GM12878 (cell line): ENCODE results near the gene STAB2. TPM values are rescaled to one million over a fixed set of nuclear protein-coding genes. Genes with fewer than 3 reads are reported as not detected.

Experiments
- ATAC-seq: fragments of 200-7000 bp; cut with Tn5 transposase; 3 replicates; pipeline ENCODE4 v1.9.1; 2020; ENCODE audit warnings: mild to moderate bottlenecking, moderate library complexity
- BruUV-seq: library from RNA; stranded (reverse); fragments of 400-500 nt; replicated peaks from 2 replicates; lab custom pipeline; 2021; lab: Mats Ljungman, UMichigan
- CTCF ChIA-PET: fragments of 300-600 bp; sonication (Branson Sonifier 250); formaldehyde crosslinking; extraction: SDS; loops from one replicate; lab custom pipeline; 2021; ENCODE audit warnings: inconsistent platforms; lab: Yijun Ruan, JAX
- POLR2A ChIA-PET: fragments of 350-600 bp; formaldehyde crosslinking; extraction: SDS; loops from one replicate; lab custom pipeline; 2021; ENCODE audit warnings: inconsistent platforms; lab: Charles Lee
- RAD21 ChIA-PET: fragments of 300-600 bp; sonication (Branson Sonifier 250); formaldehyde crosslinking; loops from one replicate; lab custom pipeline; 2023; ENCODE audit warnings: antibody characterized with exemption; ENCODE audit not compliant: unreplicated experiment; lab: Charles Lee
- SMC1A ChIA-PET: fragments of 300-600 bp; sonication (Branson Sonifier 250); formaldehyde crosslinking; loops from one replicate; lab custom pipeline; 2023; ENCODE audit not compliant: unreplicated experiment, uncharacterized antibody; lab: Charles Lee
- DNase-seq: peaks from one replicate; pipeline ENCODE4 v3.0.0-alpha.2; 2011; ENCODE audit warnings: low read depth, low spot score
- FAIRE-seq: peaks from 3 replicates; lab custom pipeline; 2011; peaks lifted over from hg19 to GRCh38; lab: Jason Lieb, UNC
- H2AFZ ChIP-seq: 2 replicates; pipeline ENCODE4 v1.6.0; 2011; ENCODE audit warnings: low read depth, low read length, control low read depth; ENCODE audit not compliant: control insufficient read depth
- H3K27ac ChIP-seq: 2 replicates; pipeline ENCODE4 v1.5.1; 2011; ENCODE audit warnings: control low read depth; ENCODE audit not compliant: control insufficient read depth, insufficient read depth
- H3K27me3 ChIP-seq, 2 experiments: replicated peaks in 1 of 2; 2 replicates each; pipeline versions ENCODE4 v1.6.0 to v1.6.1; 2011; ENCODE audit warnings: low read length in 1 of 2; ENCODE audit not compliant: control insufficient read depth in 2 of 2, insufficient read depth in 2 of 2
- H3K36me3 ChIP-seq, 2 experiments: 2 replicates each; pipeline ENCODE4 v1.5.1; 2011; ENCODE audit warnings: low read length in 1 of 2; ENCODE audit not compliant: control insufficient read depth in 2 of 2, insufficient read depth in 2 of 2
- H3K4me1 ChIP-seq: 2 replicates; pipeline ENCODE4 v1.6.1; 2011; ENCODE audit warnings: mild to moderate bottlenecking, low read length, moderate library complexity, mixed read lengths; ENCODE audit not compliant: control insufficient read depth, insufficient read depth
- H3K4me2 ChIP-seq: 2 replicates; pipeline ENCODE4 v1.6.0; 2011; ENCODE audit warnings: control low read depth; ENCODE audit not compliant: control insufficient read depth, insufficient read depth
- H3K4me3 ChIP-seq: fragments of 200-600 bp; sonication (generic); 2 replicates; pipeline ENCODE4 v1.5.1; 2016
- H3K79me2 ChIP-seq: 2 replicates; pipeline ENCODE4 v1.6.0; 2011; ENCODE audit warnings: low read length; ENCODE audit not compliant: control insufficient read depth, insufficient read depth
- H3K9ac ChIP-seq: 2 replicates; pipeline ENCODE4 v1.8.0; 2011; ENCODE audit warnings: low read length, control low read depth, mixed read lengths; ENCODE audit not compliant: control insufficient read depth, insufficient read depth
- H3K9me3 ChIP-seq: replicated peaks from 3 replicates; pipeline ENCODE4 v1.5.1; 2011; ENCODE audit warnings: mild to moderate bottlenecking, low read length; ENCODE audit not compliant: control insufficient read depth, insufficient read depth
- H4K20me1 ChIP-seq: 2 replicates; pipeline ENCODE4 v1.6.0; 2011; ENCODE audit not compliant: control insufficient read depth, insufficient read depth
- BCL11A ChIP-seq: IDR thresholded peaks from 2 replicates; pipeline ENCODE4 v1.6.1; 2011; ENCODE audit warnings: low read depth, low read length
- BMI1 ChIP-seq: fragments of 450-650 bp; IDR thresholded peaks from 2 replicates; pipeline ENCODE4 v1.6.1; 2016; ENCODE audit warnings: mild to moderate bottlenecking, moderate library complexity, borderline replicate concordance
- CTCF ChIP-seq, 3 experiments: IDR thresholded peaks in 2 of 3; conservative IDR thresholded peaks in 1 of 3; 2 replicates each; pipeline ENCODE4 v1.5.1; 2011; ENCODE audit warnings: low read depth in 3 of 3, low read length in 3 of 3, mild to moderate bottlenecking in 3 of 3, control low read depth in 2 of 3, moderate library complexity in 2 of 3, inconsistent platforms in 1 of 3, mixed read lengths in 1 of 3; ENCODE audit not compliant: control insufficient read depth in 2 of 3, insufficient read depth in 1 of 3; ENCODE audit errors: extremely low read depth in 1 of 3
- DPF2 ChIP-seq: fragments of 450-650 bp; IDR thresholded peaks from 2 replicates; pipeline ENCODE4 v1.6.1; 2017; ENCODE audit warnings: mild to moderate bottlenecking
- HDGF ChIP-seq: fragments of 450-650 bp; IDR thresholded peaks from 2 replicates; pipeline ENCODE4 v1.6.1; 2016; ENCODE audit warnings: antibody characterized with exemption
- IKZF2 ChIP-seq, 2 experiments: fragments of 450-650 bp; IDR thresholded peaks; 2 replicates each; pipeline ENCODE4 v1.6.1; 2017; ENCODE audit warnings: mild to moderate bottlenecking in 2 of 2, moderate library complexity in 2 of 2
- MAX ChIP-seq: IDR thresholded peaks from 2 replicates; pipeline ENCODE4 v1.6.1; 2012; ENCODE audit warnings: low read depth, low read length, improper control_type of control experiment
- MEF2A ChIP-seq: IDR thresholded peaks from 2 replicates; pipeline ENCODE4 v1.6.1; 2011; ENCODE audit warnings: low read depth, mild to moderate bottlenecking, low read length, moderate library complexity; ENCODE audit not compliant: insufficient read depth
- MTA2 ChIP-seq: fragments of 450-650 bp; IDR thresholded peaks from 2 replicates; pipeline ENCODE4 v1.6.1; 2016; ENCODE audit warnings: low read depth, mild to moderate bottlenecking, moderate library complexity
- MTA3 ChIP-seq: IDR thresholded peaks from 2 replicates; pipeline ENCODE4 v1.6.1; 2012; ENCODE audit warnings: low read length, inconsistent platforms, borderline replicate concordance
- SMAD5 ChIP-seq: IDR thresholded peaks from 2 replicates; pipeline ENCODE4 v1.6.1; 2016; ENCODE audit warnings: antibody characterized with exemption, low read depth
- TCF12 ChIP-seq: IDR thresholded peaks from 2 replicates; pipeline ENCODE4 v1.6.1; 2011; ENCODE audit warnings: low read depth, mild to moderate bottlenecking, low read length
- ZBTB33 ChIP-seq: fragments of 450-650 bp; IDR thresholded peaks from 2 replicates; pipeline ENCODE4 v1.6.1; 2017; ENCODE audit warnings: mild to moderate bottlenecking
- WGBS: methylation state at CpG from one replicate; pipeline ENCODE4 v1.1.6; 2016; ENCODE audit warnings: low lambda C conversion rate; ENCODE audit not compliant: insufficient replicate concordance, insufficient coverage; ENCODE audit errors: missing lambda C conversion rate; 5-methylcytosine and 5-hydroxymethylcytosine counted together
- in situ Hi-C: fragments of 300-500 bp; cut with MboI; formaldehyde crosslinking; loops from 9 replicates; pipeline ENCODE4 v1.14.3; 2018; ENCODE audit warnings: mixed read lengths
- intact Hi-C: fragments of 100-400 bp; cut with micrococcal nuclease; formaldehyde crosslinking; loops from one replicate; pipeline ENCODE4 v1.14.2; 2022; ENCODE audit not compliant: unreplicated experiment
- polyA plus RNA-seq, 11 experiments: library from polyadenylated mRNA; depleted of rRNA in 4 of 11; unstranded in 6 of 11; stranded (reverse) in 5 of 11; fragments of >200 nt; fragmentation: Nextera tagmentation in 4 of 11; fragmentation: Illumina TruSeq in 1 of 11; extraction: Ambion mirVana in 4 of 11; extraction: Trizol in 1 of 11; gene quantifications; 1 replicate in 1 of 11; 2 replicates in 10 of 11; pipeline versions ENCODE4 v1.2.1 to v1.2.3, GENCODE V29; 2011 to 2016; ENCODE audit warnings: inconsistent platforms in 2 of 11, missing spikeins in 2 of 11, low read depth in 1 of 11
- total RNA-seq, 4 experiments: library from RNA; depleted of rRNA in 3 of 4; stranded (reverse); fragments of >200 nt in 3 of 4; fragmentation: Illumina TruSeq in 1 of 4; extraction: Trizol in 1 of 4; gene quantifications; 2 replicates each; pipeline versions ENCODE4 v1.2.1 to v1.2.3, GENCODE V29; 2013 to 2021

The STAB2 gene
- total and polyA plus RNA-seq, 10 of the 15 experiments (the other 5 are each of a cell fraction or from before 2014, with no cell fraction given): 0.37 TPM; not detected in 9

GRCh38 chr12:103645202-103645601 lies 58.1 kb downstream of the STAB2 start (continued):
- no peak for TF ChIP-seq MTA3
- TF ChIP-seq MEF2A: no peak
- no peak for TF ChIP-seq MAX
- no peak for TF ChIP-seq BCL11A
- TF ChIP-seq BMI1: no peak
- TF ChIP-seq SMAD5: no peak
- no peak for TF ChIP-seq MTA2

GRCh38 chr12:103647267-103647666 lies 60.2 kb downstream of the STAB2 start:
- H3K9ac ChIP-seq: no peak overlapping the region
- FAIRE-seq (no peak), ATAC-seq (no peak), DNase-seq (no peak)
- ChIA-PET SMC1A (no interaction called here), RAD21 (no interaction called here), CTCF (no interaction called here), POLR2A (no interaction called here)
- 0% methylated on average over 2 of the region's 2 CpGs for WGBS
- no peaks in the 10 kb centered on the region for H3K27me3 ChIP-seq
- intact Hi-C loops: no loop called here
- TF ChIP-seq HDGF (no peak), TCF12 (no peak), ZBTB33 (no peak), DPF2 (no peak), CTCF (IDR thresholded peaks at IDR 0.05 in 2 of 3, conservative IDR thresholded peaks at IDR 0.05 in 1 of 3; ENCODE audit: control insufficient read depth in 2 of 3, extremely low read depth in 1 of 3, insufficient read depth in 1 of 3, low read depth in 3 of 3, low read length in 3 of 3) (no peak), IKZF2 (IDR thresholded peaks at IDR 0.05) (no peak)
- H4K20me1 ChIP-seq: no peaks in the 10 kb centered on the region
- H3K4me1 ChIP-seq: no peaks in the 10 kb centered on the region
- in situ Hi-C loops: no loop called here
- H3K36me3 ChIP-seq: no peaks in the 10 kb centered on the region; a peak in 1 of 4 replicates
- H2AFZ ChIP-seq: no peak overlapping the region
- H3K9me3 ChIP-seq: no peaks in the 10 kb centered on the region; the same call in 2 of the 3 replicates
- no peak overlapping the region for H3K27ac ChIP-seq
- no peak overlapping the region for H3K4me3 ChIP-seq
- no peaks in the 10 kb centered on the region for H3K79me2 ChIP-seq
- no peak overlapping the region for H3K4me2 ChIP-seq
- BruUV-seq: no TSS peak
